ENCODE measurements around the gene LEMD1.

LEMD1 gene

GRCh38 chr1:205452933-205453332, 31.1 kb upstream of the LEMD1 start:
- H3K36me3 ChIP-seq (ENCODE audit: control insufficient read depth, insufficient read depth, low read length, severe bottlenecking), result no peaks in the 10 kb centered on the region
- no peaks in the 10 kb centered on the region for H3K9me3 ChIP-seq (ENCODE audit: control insufficient read depth, low read length)
- H3K4me3 ChIP-seq (ENCODE audit: low read length), result no peak overlapping the region
- DNase-seq (ENCODE audit: low read depth), result no peak
- no peaks in the 10 kb centered on the region for H3K4me1 ChIP-seq (ENCODE audit: control insufficient read depth, insufficient read depth, low read length)
- H3K27me3 ChIP-seq (replicated peaks; ENCODE audit: control insufficient read depth, insufficient read depth, low read length), result peaks cover 54% of the 10 kb centered on the region
- no peak overlapping the region for H3K9ac ChIP-seq (ENCODE audit: low read length)

GRCh38 chr1:205452364-205452763, 30.5 kb upstream of the LEMD1 start:
- H3K36me3 ChIP-seq (ENCODE audit: control insufficient read depth, insufficient read depth, low read length, severe bottlenecking), result no peaks in the 10 kb centered on the region
- no peak overlapping the region for H3K4me3 ChIP-seq (ENCODE audit: low read length)
- DNase-seq (ENCODE audit: low read depth), result no peak
- H3K4me1 ChIP-seq (ENCODE audit: control insufficient read depth, insufficient read depth, low read length), result no peaks in the 10 kb centered on the region
- H3K9ac ChIP-seq (ENCODE audit: low read length), result no peak overlapping the region
- H3K9me3 ChIP-seq (ENCODE audit: control insufficient read depth, low read length), result no peaks in the 10 kb centered on the region
- peaks cover 51% of the 10 kb centered on the region for H3K27me3 ChIP-seq (replicated peaks; ENCODE audit: control insufficient read depth, insufficient read depth, low read length)

GRCh38 chr1:205451759-205452164, 29.9 kb upstream of the LEMD1 start:
- Histone ChIP-seq H3K9ac (ENCODE audit: low read length) (no peak overlapping the region), H3K4me3 (ENCODE audit: low read length) (no peak overlapping the region), H3K4me1 (ENCODE audit: control insufficient read depth, insufficient read depth, low read length) (no peaks in the 10 kb centered on the region), H3K9me3 (ENCODE audit: control insufficient read depth, low read length) (no peaks in the 10 kb centered on the region), H3K27me3 (replicated peaks; ENCODE audit: control insufficient read depth, insufficient read depth, low read length) (peaks cover 55% of the 10 kb centered on the region), H3K36me3 (ENCODE audit: control insufficient read depth, insufficient read depth, low read length, severe bottlenecking) (no peaks in the 10 kb centered on the region)
- no peak for DNase-seq (ENCODE audit: low read depth)

GRCh38 chr1:205451202-205451601, 29.3 kb upstream of the LEMD1 start:
- no peaks in the 10 kb centered on the region for H3K4me1 ChIP-seq (ENCODE audit: control insufficient read depth, insufficient read depth, low read length)
- H3K4me3 ChIP-seq (ENCODE audit: low read length), result no peak overlapping the region
- no peaks in the 10 kb centered on the region for H3K9me3 ChIP-seq (ENCODE audit: control insufficient read depth, low read length)
- H3K9ac ChIP-seq (ENCODE audit: low read length), result no peak overlapping the region
- no peak for DNase-seq (ENCODE audit: low read depth)
- H3K27me3 ChIP-seq (replicated peaks; ENCODE audit: control insufficient read depth, insufficient read depth, low read length), result peaks cover 55% of the 10 kb centered on the region
- no peaks in the 10 kb centered on the region for H3K36me3 ChIP-seq (ENCODE audit: control insufficient read depth, insufficient read depth, low read length, severe bottlenecking)

DNA sequence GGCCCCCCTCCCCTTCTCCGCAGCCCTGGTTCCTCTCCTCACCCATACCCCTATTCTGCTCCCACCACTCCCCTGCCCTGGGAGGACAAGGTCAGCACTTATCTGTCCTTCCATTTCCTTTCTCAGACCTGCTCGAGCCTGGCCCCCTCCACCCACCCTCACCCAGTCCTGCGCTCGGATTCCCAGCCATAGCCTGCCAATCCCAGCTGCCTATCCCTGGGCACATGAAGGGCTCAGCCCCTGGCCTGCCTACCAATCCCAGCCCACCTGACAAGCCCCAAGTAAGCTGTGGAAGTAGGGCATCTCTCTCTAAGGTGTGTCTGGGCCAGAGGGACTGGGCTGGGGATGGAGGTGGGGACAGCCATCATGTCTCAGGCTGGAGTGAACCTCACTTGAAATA, 28.6 kb upstream of the LEMD1 start:
- Histone ChIP-seq H3K4me3 (ENCODE audit: low read length) (no peak overlapping the region), H3K4me1 (ENCODE audit: control insufficient read depth, insufficient read depth, low read length) (no peaks in the 10 kb centered on the region), H3K9me3 (ENCODE audit: control insufficient read depth, low read length) (no peaks in the 10 kb centered on the region), H3K27me3 (replicated peaks; ENCODE audit: control insufficient read depth, insufficient read depth, low read length) (peaks cover 48% of the 10 kb centered on the region), H3K36me3 (ENCODE audit: control insufficient read depth, insufficient read depth, low read length, severe bottlenecking) (no peaks in the 10 kb centered on the region), H3K9ac (ENCODE audit: low read length) (no peak overlapping the region)
- no peak for DNase-seq (ENCODE audit: low read depth)

- Histone ChIP-seq H3K36me3 (ENCODE audit: control insufficient read depth, insufficient read depth, low read length, severe bottlenecking) (no peaks in the 10 kb centered on the region), H3K27me3 (replicated peaks; ENCODE audit: control insufficient read depth, insufficient read depth, low read length) (peaks cover 45% of the 10 kb centered on the region), H3K9ac (ENCODE audit: low read length) (no peak overlapping the region), H3K4me1 (ENCODE audit: control insufficient read depth, insufficient read depth, low read length) (no peaks in the 10 kb centered on the region), H3K9me3 (ENCODE audit: control insufficient read depth, low read length) (no peaks in the 10 kb centered on the region), H3K4me3 (ENCODE audit: low read length) (no peak overlapping the region)
- DNase-seq (ENCODE audit: low read depth), result no peak
Measured at GRCh38 chr1:205449750-205450443, 28.0 kb upstream of the LEMD1 start.

DNA sequence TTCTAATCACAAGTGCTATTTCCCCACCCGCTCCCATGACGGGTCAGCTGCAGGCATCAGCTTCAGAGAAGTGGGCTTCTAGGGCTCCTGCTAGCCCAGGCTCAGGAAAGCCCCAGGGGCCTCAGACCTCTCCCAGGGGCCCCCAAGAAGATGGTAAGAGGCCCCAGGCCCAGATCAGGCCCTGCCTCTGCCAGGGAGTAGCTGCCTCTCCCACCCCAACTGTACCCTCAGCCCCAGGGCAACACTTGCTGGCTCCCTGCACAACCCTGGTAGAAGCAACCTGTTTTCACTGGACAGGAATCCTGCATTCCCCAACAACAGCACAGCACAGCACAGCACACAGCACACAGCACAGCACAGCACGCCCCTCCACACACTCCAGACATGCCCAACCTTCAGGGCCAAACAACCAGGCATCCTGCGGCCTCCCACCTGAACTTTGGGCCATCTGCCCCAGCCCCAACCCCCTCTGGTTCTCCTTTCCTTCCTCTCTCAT, 27.4 kb upstream of the LEMD1 start:
- Histone ChIP-seq H3K4me1 (ENCODE audit: control insufficient read depth, insufficient read depth, low read length) (no peaks in the 10 kb centered on the region), H3K27me3 (replicated peaks; ENCODE audit: control insufficient read depth, insufficient read depth, low read length) (peaks cover 40% of the 10 kb centered on the region), H3K9ac (ENCODE audit: low read length) (no peak overlapping the region), H3K4me3 (ENCODE audit: low read length) (no peak overlapping the region), H3K9me3 (ENCODE audit: control insufficient read depth, low read length) (no peaks in the 10 kb centered on the region), H3K36me3 (ENCODE audit: control insufficient read depth, insufficient read depth, low read length, severe bottlenecking) (no peaks in the 10 kb centered on the region)
- DNase-seq (ENCODE audit: low read depth), result no peak

DNA sequence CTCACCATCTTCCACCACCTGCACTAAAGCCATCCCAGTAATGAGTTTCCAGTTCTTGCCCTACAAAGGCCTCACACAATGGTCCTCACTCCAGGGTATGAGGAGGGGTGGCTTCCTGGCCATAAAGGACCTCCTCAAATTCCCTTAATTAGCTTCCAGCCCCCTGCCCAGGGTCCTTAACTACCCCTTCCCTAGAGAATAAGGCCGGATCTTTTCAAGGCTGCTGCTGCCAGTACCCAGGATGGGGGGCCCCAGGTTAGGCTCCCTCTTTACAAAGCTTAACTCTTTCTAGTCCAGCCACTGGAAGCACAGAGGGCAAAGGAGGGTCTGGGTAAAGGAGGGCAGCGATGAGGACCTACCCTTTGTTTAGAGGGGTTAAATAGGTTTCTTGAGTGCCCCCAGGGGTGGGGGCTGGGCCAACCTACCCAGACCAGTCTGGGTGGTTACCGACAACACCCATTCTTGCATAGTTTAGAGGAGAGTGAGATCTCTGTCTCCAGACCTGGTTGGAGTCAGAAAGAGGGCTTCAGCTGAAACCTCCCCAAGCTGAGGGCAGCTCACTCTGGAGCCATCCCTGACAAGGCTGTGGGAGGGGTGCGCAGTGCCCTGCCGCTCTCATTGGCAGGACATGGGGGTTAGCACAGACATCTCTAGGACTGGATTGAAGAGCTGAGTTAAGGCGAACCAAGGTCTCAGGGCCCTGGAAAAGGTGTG, 26.8 kb upstream of the LEMD1 start:
- Histone ChIP-seq H3K4me1 (ENCODE audit: control insufficient read depth, insufficient read depth, low read length) (no peaks in the 10 kb centered on the region), H3K4me3 (ENCODE audit: low read length) (no peak overlapping the region), H3K27me3 (replicated peaks; ENCODE audit: control insufficient read depth, insufficient read depth, low read length) (peaks cover 35% of the 10 kb centered on the region), H3K9ac (ENCODE audit: low read length) (no peak overlapping the region), H3K9me3 (ENCODE audit: control insufficient read depth, low read length) (no peaks in the 10 kb centered on the region), H3K36me3 (ENCODE audit: control insufficient read depth, insufficient read depth, low read length, severe bottlenecking) (no peaks in the 10 kb centered on the region)
- DNase-seq (ENCODE audit: low read depth), result no peak

DNA sequence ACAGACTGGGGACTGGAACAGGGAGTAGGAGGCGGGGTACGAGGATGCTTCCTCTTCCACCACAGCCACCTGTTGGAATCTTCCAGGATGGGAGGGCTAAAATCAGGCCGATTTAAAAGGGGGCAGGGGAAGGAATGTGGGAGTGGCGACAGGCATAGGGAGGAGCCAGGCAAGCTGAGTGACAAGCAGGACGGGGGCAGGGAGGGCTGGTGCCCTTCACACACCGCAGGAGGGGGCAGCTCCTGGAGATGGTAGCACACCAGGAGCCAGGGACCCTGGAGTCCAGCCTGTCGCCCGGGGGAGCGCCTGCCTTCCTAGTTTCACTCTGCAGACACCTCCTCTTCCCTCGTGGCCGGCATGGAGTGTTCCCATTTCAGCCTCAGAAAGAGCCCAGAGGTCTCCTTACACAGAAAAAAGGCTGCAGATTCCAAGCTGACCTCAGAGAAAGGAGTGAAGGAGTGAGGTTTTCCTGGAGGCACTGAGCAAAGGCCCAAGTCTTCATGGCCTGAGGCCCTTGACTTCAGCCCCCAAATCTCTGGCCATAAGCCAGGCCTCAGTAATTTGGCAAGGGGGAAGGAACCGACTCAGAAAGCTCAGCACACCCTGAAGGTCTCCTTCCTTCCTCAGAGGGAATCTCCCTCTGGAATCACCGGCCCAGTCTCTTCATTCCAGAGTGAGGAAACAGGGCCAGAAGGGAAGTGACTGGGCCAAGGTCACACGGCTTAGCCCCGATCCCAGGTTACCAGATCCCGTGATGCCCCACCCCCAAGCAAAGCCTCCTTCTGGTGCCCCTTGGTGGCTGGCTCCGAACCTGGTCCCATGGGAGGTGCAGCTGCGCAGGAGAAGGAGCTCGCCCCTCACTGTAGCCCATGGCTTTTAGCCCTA, 25.8 kb upstream of the LEMD1 start:
- Histone ChIP-seq H3K36me3 (ENCODE audit: control insufficient read depth, insufficient read depth, low read length, severe bottlenecking) (no peaks in the 10 kb centered on the region), H3K4me1 (ENCODE audit: control insufficient read depth, insufficient read depth, low read length) (no peaks in the 10 kb centered on the region), H3K9me3 (ENCODE audit: control insufficient read depth, low read length) (no peaks in the 10 kb centered on the region), H3K4me3 (ENCODE audit: low read length) (no peak overlapping the region), H3K27me3 (replicated peaks; ENCODE audit: control insufficient read depth, insufficient read depth, low read length) (peaks cover 32% of the 10 kb centered on the region), H3K9ac (ENCODE audit: low read length) (no peak overlapping the region)
- no peak for DNase-seq (ENCODE audit: low read depth)

DNA sequence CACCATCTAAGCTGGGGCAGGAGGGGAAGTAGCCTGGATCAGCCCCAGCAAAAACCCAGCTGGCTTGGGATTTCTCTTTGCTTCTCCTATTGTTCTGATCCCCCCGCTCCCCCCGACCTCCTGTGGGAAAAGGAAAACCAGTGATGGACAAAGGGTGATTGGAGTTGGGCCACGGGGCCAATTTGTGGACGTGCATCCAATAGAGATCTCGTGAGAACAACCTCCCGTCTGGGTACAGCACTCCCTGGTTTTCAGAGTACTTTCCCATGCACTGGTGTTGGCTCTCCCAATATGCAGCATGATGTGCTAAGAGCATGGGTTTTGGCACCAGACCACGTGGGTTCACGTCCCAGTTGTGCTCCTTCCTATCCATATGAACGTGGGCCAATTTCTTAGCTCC, 25.0 kb upstream of the LEMD1 start:
- H3K27me3 ChIP-seq (replicated peaks; ENCODE audit: control insufficient read depth, insufficient read depth, low read length), result peaks cover 30% of the 10 kb centered on the region
- H3K4me3 ChIP-seq (ENCODE audit: low read length), result no peak overlapping the region
- H3K36me3 ChIP-seq (ENCODE audit: control insufficient read depth, insufficient read depth, low read length, severe bottlenecking), result no peaks in the 10 kb centered on the region
- H3K9me3 ChIP-seq (ENCODE audit: control insufficient read depth, low read length), result no peaks in the 10 kb centered on the region
- H3K9ac ChIP-seq (ENCODE audit: low read length), result no peak overlapping the region
- no peak for DNase-seq (ENCODE audit: low read depth)
- no peaks in the 10 kb centered on the region for H3K4me1 ChIP-seq (ENCODE audit: control insufficient read depth, insufficient read depth, low read length)

GRCh38 chr1:205445646-205445935, 23.7 kb upstream of the LEMD1 start:
- Histone ChIP-seq H3K27me3 (replicated peaks; ENCODE audit: control insufficient read depth, insufficient read depth, low read length) (peaks cover 32% of the 10 kb centered on the region), H3K9me3 (ENCODE audit: control insufficient read depth, low read length) (no peaks in the 10 kb centered on the region), H3K4me1 (ENCODE audit: control insufficient read depth, insufficient read depth, low read length) (no peaks in the 10 kb centered on the region), H3K4me3 (ENCODE audit: low read length) (no peak overlapping the region), H3K36me3 (ENCODE audit: control insufficient read depth, insufficient read depth, low read length, severe bottlenecking) (no peaks in the 10 kb centered on the region), H3K9ac (ENCODE audit: low read length) (no peak overlapping the region)
- no peak for DNase-seq (ENCODE audit: low read depth)
